Hepatocyte (in vitro differentiated cells): ENCODE results near the gene TDRD5. TPM values are rescaled to one million over a fixed set of nuclear protein-coding genes. Genes with fewer than 3 reads are reported as not detected.

ENCODE experiments used
- DNase-seq: peaks from one replicate; pipeline ENCODE4 v3.0.0-alpha.2; 2016; ENCODE audit warnings: low spot score
- H2AFZ ChIP-seq: fragments of 200-600 bp; sonication (generic); 2 replicates; pipeline ENCODE4 v1.6.0; 2016; ENCODE audit warnings: antibody characterized with exemption, mild to moderate bottlenecking
- H3K27ac ChIP-seq: fragments of 200-600 bp; sonication (generic); 2 replicates; pipeline ENCODE4 v1.5.1; 2016; ENCODE audit warnings: mild to moderate bottlenecking
- H3K27me3 ChIP-seq: fragments of 200-600 bp; sonication (generic); 2 replicates; pipeline ENCODE4 v1.6.1; 2016
- H3K36me3 ChIP-seq: fragments of 200-600 bp; sonication (generic); replicated peaks from 2 replicates; pipeline ENCODE4 v1.5.1; 2016; ENCODE audit warnings: low read depth; ENCODE audit not compliant: insufficient read depth
- H3K4me1 ChIP-seq: fragments of 200-600 bp; sonication (generic); 2 replicates; pipeline ENCODE4 v1.5.1; 2016; ENCODE audit warnings: mild to moderate bottlenecking, moderate library complexity; ENCODE audit not compliant: insufficient read depth
- H3K4me2 ChIP-seq: fragments of 200-600 bp; sonication (generic); 2 replicates; pipeline ENCODE4 v1.6.0; 2016
- H3K4me3 ChIP-seq: fragments of 200-600 bp; sonication (generic); 2 replicates; pipeline ENCODE4 v1.5.1; 2016; ENCODE audit warnings: mild to moderate bottlenecking
- H3K79me2 ChIP-seq: fragments of 200-600 bp; sonication (generic); 2 replicates; pipeline ENCODE4 v1.6.0; 2017; ENCODE audit warnings: mild to moderate bottlenecking
- H3K9me2 ChIP-seq: fragments of 200-600 bp; sonication (generic); replicated peaks from 2 replicates; pipeline ENCODE4 v1.6.0; 2017; ENCODE audit warnings: mild to moderate bottlenecking; ENCODE audit not compliant: insufficient read depth
- H3K9me3 ChIP-seq: fragments of 200-600 bp; sonication (generic); 2 replicates; pipeline ENCODE4 v1.5.1; 2016; ENCODE audit warnings: low read depth, mild to moderate bottlenecking
- H4K20me1 ChIP-seq: fragments of 200-600 bp; sonication (generic); 2 replicates; pipeline ENCODE4 v1.6.0; 2016; ENCODE audit warnings: mild to moderate bottlenecking; ENCODE audit not compliant: insufficient read depth, poor library complexity, severe bottlenecking
- CTCF ChIP-seq: fragments of 200-600 bp; sonication (generic); IDR thresholded peaks from 2 replicates; pipeline ENCODE4 v1.5.1; 2016; ENCODE audit warnings: antibody characterized with exemption, mild to moderate bottlenecking; ENCODE audit not compliant: poor library complexity
- EZH2 ChIP-seq: fragments of 200-600 bp; sonication (generic); IDR thresholded peaks from 2 replicates; pipeline ENCODE4 v1.6.1; 2016; ENCODE audit warnings: antibody characterized with exemption, mild to moderate bottlenecking, borderline replicate concordance
- EZH2phosphoT487 ChIP-seq: fragments of 200-600 bp; sonication (generic); IDR thresholded peaks from one replicate; pipeline ENCODE4 v1.6.1; 2018; ENCODE audit warnings: antibody characterized with exemption, mild to moderate bottlenecking, low read depth, moderate library complexity; ENCODE audit not compliant: unreplicated experiment, severe bottlenecking
- WGBS: methylation state at CpG from one replicate; pipeline ENCODE4 v1.1.6; 2016; ENCODE audit warnings: low lambda C conversion rate; ENCODE audit errors: missing lambda C conversion rate; 5-methylcytosine and 5-hydroxymethylcytosine counted together
- polyA plus RNA-seq: library from polyadenylated mRNA; unstranded; fragments of >200 nt; fragmentation: Nextera tagmentation; extraction: Ambion mirVana; gene quantifications from 2 replicates; pipeline ENCODE4 v1.2.1, GENCODE V29; 2016
- total RNA-seq: library from RNA; depleted of rRNA; stranded (reverse); fragments of >200 nt; gene quantifications from 2 replicates; pipeline ENCODE4 v1.2.3, GENCODE V29; 2014

Gene TDRD5
- total and polyA plus RNA-seq, 2 experiments from 2014 or later = not detected

DNA sequence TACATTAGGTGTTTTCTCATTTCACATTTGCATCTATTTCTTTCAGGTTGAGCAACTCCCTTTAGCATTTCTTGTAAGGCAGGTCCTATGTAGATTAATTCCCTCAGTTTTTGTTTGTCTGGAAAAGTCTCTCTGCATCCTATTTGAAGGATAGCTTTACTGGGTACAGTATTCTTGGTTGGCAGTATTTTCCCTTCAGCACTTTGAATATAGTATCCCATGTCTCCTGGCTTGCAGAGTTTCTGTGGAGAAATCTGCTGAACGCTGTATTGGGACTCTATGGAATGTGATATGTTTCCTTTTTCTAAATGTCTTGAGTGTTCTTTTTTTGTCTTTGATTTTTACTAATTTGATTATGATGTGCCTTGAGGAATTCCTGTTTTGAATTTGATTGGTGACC lies 122.5 kb downstream of the TDRD5 start:
- DNase-seq = no peak
- Histone ChIP-seq H3K4me2 (no peak overlapping the region), H3K27me3 (no peaks in the 10 kb centered on the region), H3K27ac (no peak overlapping the region), H3K4me3 (no peak overlapping the region), H2AFZ (no peak overlapping the region), H3K79me2 (no peaks in the 10 kb centered on the region), H3K9me2 (no peaks in the 10 kb centered on the region), H4K20me1 (no peaks in the 10 kb centered on the region), H3K4me1 (no peaks in the 10 kb centered on the region), H3K9me3 (no peaks in the 10 kb centered on the region), H3K36me3 (no peaks in the 10 kb centered on the region)
- WGBS = 76% methylated on average over 1 of the region's 1 CpG
- TF ChIP-seq EZH2 (no peak), EZH2phosphoT487 (no peak), CTCF (no peak)

DNA sequence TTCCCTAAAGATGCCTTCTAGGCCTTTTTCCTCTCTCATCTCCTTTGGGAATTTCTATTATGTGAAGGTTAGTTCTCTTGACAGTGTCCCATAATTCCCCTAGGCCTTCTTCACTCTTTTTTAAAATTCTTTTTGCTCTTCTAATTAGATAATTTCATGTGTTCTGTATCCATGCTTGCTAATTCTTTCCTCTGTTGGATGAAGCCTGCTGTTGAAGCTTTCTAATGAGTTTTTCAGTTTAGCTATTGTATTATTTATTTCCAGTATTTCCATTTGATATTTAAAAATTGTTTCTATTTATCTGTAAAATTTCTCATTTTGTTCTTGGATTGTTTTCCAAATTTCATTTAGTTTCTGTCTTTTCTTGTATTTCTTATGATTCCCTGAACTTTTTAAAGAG lies 123.0 kb downstream of the TDRD5 start:
- H3K4me3 ChIP-seq = no peak overlapping the region
- TF ChIP-seq EZH2phosphoT487 = no peak
- no peak for TF ChIP-seq EZH2
- TF ChIP-seq CTCF = no peak
- H3K4me1 ChIP-seq = no peaks in the 10 kb centered on the region
- no peak for DNase-seq
- no peak overlapping the region for H3K4me2 ChIP-seq
- no peak overlapping the region for H3K27ac ChIP-seq
- no peaks in the 10 kb centered on the region for H3K36me3 ChIP-seq
- no peak overlapping the region for H2AFZ ChIP-seq
- no peaks in the 10 kb centered on the region for H3K9me2 ChIP-seq
- no peaks in the 10 kb centered on the region for H3K27me3 ChIP-seq
- H3K79me2 ChIP-seq = no peaks in the 10 kb centered on the region
- no peaks in the 10 kb centered on the region for H3K9me3 ChIP-seq
- H4K20me1 ChIP-seq = no peaks in the 10 kb centered on the region

DNA sequence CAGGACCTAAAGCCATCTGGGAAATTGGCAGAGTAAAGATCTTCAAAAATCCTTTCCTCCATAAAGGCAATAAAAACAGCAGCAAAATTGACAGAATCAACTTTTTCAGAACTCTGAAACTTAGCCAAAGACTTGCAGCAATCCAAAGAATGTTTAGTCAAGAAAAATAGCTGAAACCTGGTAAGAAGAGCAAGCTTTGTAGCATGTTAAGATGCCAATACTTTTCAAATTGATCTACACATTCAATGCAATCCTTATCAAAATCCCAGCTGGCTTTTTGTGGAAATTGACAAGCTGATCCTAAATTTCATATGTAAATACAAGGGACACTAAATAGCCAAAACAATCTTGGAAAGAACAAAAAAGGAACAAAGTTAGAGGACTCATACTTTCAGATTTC lies 127.6 kb downstream of the TDRD5 start:
- Histone ChIP-seq H3K36me3 (no peaks in the 10 kb centered on the region), H3K4me3 (no peak overlapping the region), H3K79me2 (no peaks in the 10 kb centered on the region), H2AFZ (no peak overlapping the region), H3K9me2 (no peaks in the 10 kb centered on the region), H3K27me3 (no peaks in the 10 kb centered on the region), H4K20me1 (no peaks in the 10 kb centered on the region), H3K9me3 (no peaks in the 10 kb centered on the region), H3K27ac (no peak overlapping the region), H3K4me2 (no peak overlapping the region), H3K4me1 (no peaks in the 10 kb centered on the region)
- TF ChIP-seq CTCF (no peak), EZH2 (no peak), EZH2phosphoT487 (no peak)
- DNase-seq = no peak

DNA sequence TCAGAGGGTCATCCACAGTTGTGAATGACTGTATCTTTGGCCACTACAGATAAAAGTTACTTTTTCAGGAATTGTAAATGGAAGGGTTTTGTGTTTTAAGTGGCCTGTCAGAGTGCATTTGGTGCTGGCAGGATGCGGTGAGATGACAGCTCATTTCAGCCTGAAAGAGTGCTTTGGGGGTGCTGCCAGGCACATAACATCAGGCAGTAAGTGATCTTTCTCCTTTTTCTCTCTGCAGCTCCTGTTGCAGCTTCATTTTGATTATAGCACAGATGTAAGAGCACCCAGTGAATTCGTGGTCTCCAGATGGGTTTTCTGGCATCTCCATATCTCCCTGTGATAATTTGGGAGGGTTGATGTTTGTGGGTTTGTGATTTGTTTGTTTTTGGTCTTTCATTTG lies 136.6 kb downstream of the TDRD5 start:
- H3K9me3 ChIP-seq = no peaks in the 10 kb centered on the region
- no peak for TF ChIP-seq EZH2
- no peak for TF ChIP-seq CTCF
- no peak for TF ChIP-seq EZH2phosphoT487
- H3K36me3 ChIP-seq = no peaks in the 10 kb centered on the region
- H4K20me1 ChIP-seq = no peaks in the 10 kb centered on the region
- 58% methylated on average over 2 of the region's 2 CpGs for WGBS
- no peaks in the 10 kb centered on the region for H3K79me2 ChIP-seq
- H3K4me3 ChIP-seq = no peak overlapping the region
- H2AFZ ChIP-seq = no peak overlapping the region
- H3K4me2 ChIP-seq = no peak overlapping the region
- H3K4me1 ChIP-seq = no peaks in the 10 kb centered on the region
- no peak overlapping the region for H3K27ac ChIP-seq
- H3K27me3 ChIP-seq = peaks cover 30% of the 10 kb centered on the region
- H3K9me2 ChIP-seq = no peaks in the 10 kb centered on the region
- no peak for DNase-seq
